ENCODE measurements around the gene ALK. TPM values are rescaled to one million over a fixed set of nuclear protein-coding genes. Genes with fewer than 3 reads are reported as not detected.

The ALK gene
- total RNA-seq, 2 donors from 2014 or later, result not detected

DNA sequence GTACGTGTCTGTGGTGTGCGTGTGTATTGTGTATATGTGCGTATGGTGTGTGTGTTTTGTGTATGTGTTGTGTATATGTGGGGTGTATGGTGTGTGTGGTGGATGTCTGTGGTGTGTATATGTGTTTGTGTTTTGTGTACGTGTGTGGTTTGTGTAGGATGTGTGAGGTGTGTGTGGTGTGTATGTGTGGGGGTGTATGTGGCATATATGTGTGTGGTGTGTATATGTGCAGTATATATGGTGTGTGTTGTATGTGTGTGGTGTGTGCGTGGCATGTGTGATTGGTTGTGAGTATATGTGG is 704.8 kb downstream of the ALK start:
- Mint-ChIP-seq H3K4me3 (no peak overlapping the region), H3K4me1 (ENCODE audit: low read depth in 2 of 2) (no peaks in the 10 kb centered on the region), H3K27ac (no peak overlapping the region), H3K36me3 (no peaks in the 10 kb centered on the region), H3K27me3 (no peaks in the 10 kb centered on the region), H3K9me3 (no peaks in the 10 kb centered on the region)
- ATAC-seq (no peak), DNase-seq (ENCODE audit: low spot score) (no peak)

DNA sequence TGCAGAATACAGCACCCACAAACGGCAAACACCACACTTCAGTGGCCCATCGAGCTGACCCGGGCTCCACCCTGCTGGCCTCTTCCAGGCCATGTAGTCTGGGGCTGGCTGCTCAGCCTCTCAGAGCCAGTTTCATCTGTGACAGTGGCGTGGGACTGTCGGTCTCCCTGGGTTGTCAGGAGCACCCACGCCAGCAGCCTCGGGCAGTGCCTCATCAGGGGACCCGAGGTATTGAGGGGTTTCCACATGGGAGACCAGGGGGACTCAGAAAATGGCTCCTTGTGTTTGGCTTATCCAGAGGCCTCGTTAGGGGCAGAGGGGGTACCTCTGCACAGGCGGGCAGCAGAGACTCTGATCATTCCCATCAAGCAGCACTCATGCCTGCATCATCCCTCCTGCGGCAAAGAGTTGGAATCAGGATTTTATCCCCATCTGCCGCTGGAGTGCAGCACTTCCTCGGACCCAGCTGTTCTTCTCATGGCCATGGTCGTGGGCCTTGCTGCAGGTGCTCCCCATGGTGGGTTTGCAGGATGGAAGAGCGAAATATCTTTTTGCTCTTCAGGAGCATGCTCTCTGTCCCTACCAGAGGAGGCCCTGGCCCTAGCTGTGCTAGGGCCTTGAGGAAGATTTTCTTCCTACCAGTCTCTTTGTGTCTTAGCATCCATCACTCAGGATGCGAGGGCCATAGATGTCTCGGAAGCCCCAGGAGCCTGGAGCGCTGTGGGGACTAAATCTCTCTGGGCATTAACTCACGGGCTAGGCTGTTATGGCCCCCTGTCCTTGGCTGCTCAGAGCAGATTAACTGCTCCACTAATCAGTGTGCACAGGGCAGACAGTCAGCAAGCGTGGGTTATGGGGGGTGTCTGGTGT is 705.4 kb downstream of the ALK start:
- no peak overlapping the region for H3K27ac Mint-ChIP-seq
- no peaks in the 10 kb centered on the region for H3K36me3 Mint-ChIP-seq
- no peaks in the 10 kb centered on the region for H3K27me3 Mint-ChIP-seq
- DNase-seq (ENCODE audit: low spot score) (no peak), ATAC-seq (peak in 1 of 2 donors; percentile 29)
- no peak overlapping the region for H3K4me3 Mint-ChIP-seq
- H3K9me3 Mint-ChIP-seq, result no peaks in the 10 kb centered on the region
- no peaks in the 10 kb centered on the region for H3K4me1 Mint-ChIP-seq (ENCODE audit: low read depth in 2 of 2)

DNA sequence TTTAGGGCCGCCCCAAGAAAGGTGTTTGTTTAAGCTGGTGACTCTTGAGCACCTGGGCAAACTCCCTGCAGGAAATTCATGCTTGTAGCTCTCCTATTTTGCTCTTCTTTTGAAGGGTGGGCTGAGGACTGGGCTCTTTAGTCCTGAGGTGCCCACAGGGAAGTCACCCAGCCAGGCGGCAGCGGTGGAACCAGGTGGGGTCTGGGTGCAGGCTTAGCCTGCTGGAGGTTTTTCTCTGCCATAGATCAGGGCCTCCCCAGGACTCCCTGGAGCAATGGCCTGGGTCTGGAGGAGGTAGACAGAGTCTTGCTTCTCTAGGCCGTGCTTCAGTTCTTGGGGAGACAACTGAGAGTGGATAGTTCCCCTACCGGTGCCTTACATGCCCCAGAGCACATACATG is 706.3 kb downstream of the ALK start:
- no peaks in the 10 kb centered on the region for H3K4me1 Mint-ChIP-seq (ENCODE audit: low read depth in 2 of 2)
- no peak for DNase-seq (ENCODE audit: low spot score)

DNA sequence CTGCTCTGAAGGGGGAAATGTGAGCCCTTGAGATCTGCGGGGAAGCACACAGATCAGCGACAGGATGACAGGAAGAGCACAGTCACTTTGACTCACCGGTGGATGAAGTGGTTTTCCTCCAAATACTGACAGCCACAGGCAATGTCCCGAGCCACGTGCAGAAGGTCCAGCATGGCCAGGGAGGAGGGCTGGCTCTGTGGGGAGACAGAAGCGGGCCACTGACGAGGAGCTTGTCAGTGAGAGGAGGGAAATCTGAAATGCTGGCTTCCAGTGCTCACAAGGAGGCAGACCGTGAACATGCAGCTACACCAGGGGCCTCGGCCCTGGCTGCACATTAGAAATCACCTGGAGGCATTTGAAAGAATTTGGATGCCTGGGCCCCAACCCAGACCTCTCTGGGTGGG is 707.5 kb downstream of the ALK start:
- H3K27ac Mint-ChIP-seq, result no peak overlapping the region
- H3K9me3 Mint-ChIP-seq, result no peaks in the 10 kb centered on the region
- H3K27me3 Mint-ChIP-seq, result no peaks in the 10 kb centered on the region
- H3K4me3 Mint-ChIP-seq, result no peak overlapping the region
- DNase-seq (ENCODE audit: low spot score), result no peak
- ATAC-seq, result no peak
- no peaks in the 10 kb centered on the region for H3K4me1 Mint-ChIP-seq (ENCODE audit: low read depth in 2 of 2)
- H3K36me3 Mint-ChIP-seq, result no peaks in the 10 kb centered on the region

More for the DNA sequence above, 706.3 kb downstream of the ALK start:
- no peak for ATAC-seq
- Mint-ChIP-seq H3K9me3 (no peaks in the 10 kb centered on the region), H3K27me3 (no peaks in the 10 kb centered on the region), H3K4me3 (no peak overlapping the region), H3K36me3 (no peaks in the 10 kb centered on the region), H3K27ac (no peak overlapping the region)

DNA sequence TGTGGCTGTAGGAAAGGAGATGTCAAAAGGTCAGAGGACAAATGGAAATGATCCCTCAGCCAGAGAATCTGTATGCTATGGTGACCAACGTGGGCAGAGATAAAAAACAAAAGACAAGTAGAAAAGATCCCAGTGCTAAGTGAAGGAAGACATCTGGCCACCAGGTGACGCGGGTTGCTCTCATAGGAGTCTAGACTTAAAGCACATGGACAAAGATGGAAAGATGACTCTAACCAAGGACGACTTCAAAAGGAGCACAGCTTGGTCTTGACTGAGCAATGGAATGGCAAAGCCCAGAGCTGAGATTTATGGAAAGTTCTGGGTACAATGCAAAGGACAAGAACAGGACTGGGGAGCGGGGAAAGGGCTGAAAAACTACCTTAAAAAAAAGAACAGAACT is 709.4 kb downstream of the ALK start:
- Mint-ChIP-seq H3K4me3 (no peak overlapping the region), H3K4me1 (ENCODE audit: low read depth in 2 of 2) (no peaks in the 10 kb centered on the region), H3K9me3 (no peaks in the 10 kb centered on the region), H3K36me3 (no peaks in the 10 kb centered on the region), H3K27ac (no peak overlapping the region), H3K27me3 (no peaks in the 10 kb centered on the region)
- ATAC-seq (no peak), DNase-seq (ENCODE audit: low spot score) (no peak)

DNA sequence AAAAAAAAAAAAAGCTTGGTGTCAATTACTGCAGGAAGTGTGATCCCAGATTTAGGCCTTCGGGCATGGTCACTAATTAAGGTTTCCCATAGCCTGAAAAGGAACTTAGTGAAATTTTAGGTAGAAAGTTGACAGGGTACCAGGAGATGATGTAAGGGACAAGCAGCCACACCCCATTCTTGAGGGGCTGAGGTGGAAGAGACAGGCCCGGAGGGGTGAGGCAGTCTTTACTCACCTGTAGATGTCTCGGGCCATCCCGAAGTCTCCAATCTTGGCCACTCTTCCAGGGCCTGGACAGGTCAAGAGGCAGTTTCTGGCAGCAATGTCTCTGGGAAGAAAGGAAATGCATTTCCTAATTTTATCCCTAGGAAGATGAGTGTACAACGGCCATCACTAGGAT is 711.8 kb downstream of the ALK start:
- Mint-ChIP-seq H3K4me3 (no peak overlapping the region), H3K27me3 (no peaks in the 10 kb centered on the region), H3K36me3 (no peaks in the 10 kb centered on the region), H3K9me3 (no peaks in the 10 kb centered on the region), H3K27ac (no peak overlapping the region), H3K4me1 (ENCODE audit: low read depth in 2 of 2) (no peaks in the 10 kb centered on the region)
- ATAC-seq (no peak), DNase-seq (ENCODE audit: low spot score) (no peak)

DNA sequence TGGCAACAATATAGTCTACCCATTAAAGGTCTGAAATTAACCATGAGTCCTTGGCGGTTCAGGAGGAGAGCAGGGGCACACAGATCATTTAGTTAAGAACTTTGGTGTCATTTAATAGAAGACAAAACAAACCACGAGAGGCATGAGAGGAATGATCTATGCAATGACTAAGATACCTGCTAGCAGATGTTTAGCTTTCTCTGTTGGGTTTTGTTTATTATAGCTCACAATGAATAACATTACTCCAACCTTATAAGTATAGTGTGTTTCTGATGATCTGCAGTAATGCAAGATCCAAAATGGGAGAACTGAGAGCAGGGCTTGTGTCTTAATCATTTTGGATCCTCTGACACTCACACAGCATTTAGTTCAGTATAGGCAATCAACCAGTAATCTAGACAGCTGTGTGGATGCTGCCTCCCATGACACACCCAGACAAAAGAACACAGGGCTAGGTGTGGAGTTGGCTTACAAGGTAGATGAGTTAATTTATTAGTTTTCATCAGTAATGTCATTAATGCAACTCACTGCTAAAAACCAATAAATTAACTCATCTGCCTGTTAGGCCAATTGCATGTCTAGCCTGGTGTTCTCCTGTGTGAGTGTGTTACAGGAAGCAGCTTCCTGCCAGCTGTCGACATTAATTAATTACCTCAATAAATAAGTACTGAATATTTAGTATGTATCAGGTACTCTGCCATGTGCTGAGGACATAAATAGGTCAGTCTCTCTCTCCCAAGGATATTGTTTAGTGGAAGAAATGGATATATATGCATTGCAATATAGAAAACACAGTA is 713.8 kb downstream of the ALK start:
- no peaks in the 10 kb centered on the region for H3K36me3 Mint-ChIP-seq
- no peak overlapping the region for H3K27ac Mint-ChIP-seq
- H3K4me1 Mint-ChIP-seq (ENCODE audit: low read depth in 2 of 2), result no peaks in the 10 kb centered on the region
- ATAC-seq (no peak), DNase-seq (ENCODE audit: low spot score) (no peak)
- H3K9me3 Mint-ChIP-seq, result no peaks in the 10 kb centered on the region
- no peak overlapping the region for H3K4me3 Mint-ChIP-seq
- H3K27me3 Mint-ChIP-seq, result no peaks in the 10 kb centered on the region

DNA sequence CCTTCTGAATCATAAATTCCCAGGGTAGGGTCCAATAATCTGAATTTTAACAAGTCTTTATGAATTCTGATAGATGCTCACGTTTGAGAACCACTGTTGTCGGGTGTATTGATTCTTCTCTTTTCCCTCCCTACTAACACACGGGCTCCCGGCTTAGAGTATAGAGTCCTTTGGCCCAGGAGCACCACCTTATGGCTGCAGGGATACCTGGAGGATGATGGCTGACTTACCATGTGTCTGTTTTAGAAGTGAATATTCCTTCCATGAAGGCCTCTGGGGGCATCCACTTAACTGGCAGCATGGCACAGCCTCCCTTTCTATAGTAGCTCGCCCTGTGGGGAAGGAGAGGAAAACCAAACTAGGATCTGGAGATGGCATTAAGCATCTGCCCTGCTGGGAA is 714.4 kb downstream of the ALK start:
- no peaks in the 10 kb centered on the region for H3K4me1 Mint-ChIP-seq (ENCODE audit: low read depth in 2 of 2)
- H3K27me3 Mint-ChIP-seq, result no peaks in the 10 kb centered on the region
- no peaks in the 10 kb centered on the region for H3K9me3 Mint-ChIP-seq
- ATAC-seq, result no peak
- H3K27ac Mint-ChIP-seq, result no peak overlapping the region
- no peak overlapping the region for H3K4me3 Mint-ChIP-seq
- DNase-seq (ENCODE audit: low spot score), result no peak
- no peaks in the 10 kb centered on the region for H3K36me3 Mint-ChIP-seq

DNA sequence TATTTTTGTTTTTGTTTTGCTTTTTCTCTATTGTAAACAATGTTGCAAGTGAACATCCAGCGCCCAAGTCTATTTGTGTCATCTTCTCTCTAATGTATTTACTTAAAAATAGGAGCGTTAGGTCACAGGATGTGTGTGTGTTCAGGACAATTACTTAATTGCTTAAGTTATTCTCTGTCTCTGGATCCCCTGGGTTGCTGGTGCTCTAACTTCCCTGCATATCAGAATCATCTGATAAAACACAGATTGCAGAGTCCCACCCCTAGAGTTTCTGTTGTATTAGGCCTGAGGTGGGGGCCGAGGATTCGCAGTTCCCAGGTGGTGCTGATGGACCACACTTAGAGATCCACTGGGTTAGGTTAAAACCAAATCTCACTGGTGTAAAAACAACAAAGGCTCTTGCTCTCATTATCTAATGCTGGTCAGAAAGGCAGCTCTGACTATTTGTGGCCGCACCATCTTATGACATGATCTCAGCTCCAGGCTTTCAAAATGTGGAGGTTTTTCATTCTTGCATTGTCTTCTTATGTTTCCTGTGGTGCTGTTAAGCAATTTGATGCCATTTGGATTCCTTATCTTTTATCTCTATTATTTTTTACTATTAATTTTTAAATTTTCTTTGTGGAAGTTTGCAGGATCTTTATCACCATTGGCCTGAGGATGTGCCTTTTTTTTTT is 718.4 kb downstream of the ALK start:
- no peak overlapping the region for H3K4me3 Mint-ChIP-seq
- H3K9me3 Mint-ChIP-seq, result no peaks in the 10 kb centered on the region
- ATAC-seq (no peak), DNase-seq (ENCODE audit: low spot score) (no peak)
- no peak overlapping the region for H3K27ac Mint-ChIP-seq
- no peaks in the 10 kb centered on the region for H3K36me3 Mint-ChIP-seq
- H3K4me1 Mint-ChIP-seq (ENCODE audit: low read depth in 2 of 2), result no peaks in the 10 kb centered on the region
- H3K27me3 Mint-ChIP-seq, result no peaks in the 10 kb centered on the region

DNA sequence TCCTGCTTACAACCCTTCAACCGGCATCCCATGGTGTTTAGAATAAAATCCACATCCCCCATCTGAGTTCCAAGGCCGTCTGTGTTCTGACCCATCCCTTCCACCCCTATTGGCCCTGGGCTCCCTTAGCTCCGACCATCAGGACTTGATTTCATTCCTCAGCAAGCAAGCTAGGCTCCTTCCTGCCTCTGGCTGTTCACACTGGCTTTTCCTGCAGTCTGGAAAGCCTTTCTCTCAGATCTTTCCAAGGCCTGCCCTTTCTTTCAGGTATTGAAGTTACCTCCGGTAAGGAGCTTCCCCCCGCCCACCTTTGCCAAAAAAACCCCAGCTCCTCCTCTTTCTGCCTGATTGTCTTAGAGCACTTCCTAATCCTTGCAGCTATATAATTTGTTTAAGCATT is 719.4 kb downstream of the ALK start:
- H3K4me3 Mint-ChIP-seq, result no peak overlapping the region
- no peaks in the 10 kb centered on the region for H3K4me1 Mint-ChIP-seq (ENCODE audit: low read depth in 2 of 2)
- no peak overlapping the region for H3K27ac Mint-ChIP-seq
- ATAC-seq (no peak), DNase-seq (ENCODE audit: low spot score) (no peak)
- H3K9me3 Mint-ChIP-seq, result no peaks in the 10 kb centered on the region
- no peaks in the 10 kb centered on the region for H3K27me3 Mint-ChIP-seq
- H3K36me3 Mint-ChIP-seq, result no peaks in the 10 kb centered on the region

DNA sequence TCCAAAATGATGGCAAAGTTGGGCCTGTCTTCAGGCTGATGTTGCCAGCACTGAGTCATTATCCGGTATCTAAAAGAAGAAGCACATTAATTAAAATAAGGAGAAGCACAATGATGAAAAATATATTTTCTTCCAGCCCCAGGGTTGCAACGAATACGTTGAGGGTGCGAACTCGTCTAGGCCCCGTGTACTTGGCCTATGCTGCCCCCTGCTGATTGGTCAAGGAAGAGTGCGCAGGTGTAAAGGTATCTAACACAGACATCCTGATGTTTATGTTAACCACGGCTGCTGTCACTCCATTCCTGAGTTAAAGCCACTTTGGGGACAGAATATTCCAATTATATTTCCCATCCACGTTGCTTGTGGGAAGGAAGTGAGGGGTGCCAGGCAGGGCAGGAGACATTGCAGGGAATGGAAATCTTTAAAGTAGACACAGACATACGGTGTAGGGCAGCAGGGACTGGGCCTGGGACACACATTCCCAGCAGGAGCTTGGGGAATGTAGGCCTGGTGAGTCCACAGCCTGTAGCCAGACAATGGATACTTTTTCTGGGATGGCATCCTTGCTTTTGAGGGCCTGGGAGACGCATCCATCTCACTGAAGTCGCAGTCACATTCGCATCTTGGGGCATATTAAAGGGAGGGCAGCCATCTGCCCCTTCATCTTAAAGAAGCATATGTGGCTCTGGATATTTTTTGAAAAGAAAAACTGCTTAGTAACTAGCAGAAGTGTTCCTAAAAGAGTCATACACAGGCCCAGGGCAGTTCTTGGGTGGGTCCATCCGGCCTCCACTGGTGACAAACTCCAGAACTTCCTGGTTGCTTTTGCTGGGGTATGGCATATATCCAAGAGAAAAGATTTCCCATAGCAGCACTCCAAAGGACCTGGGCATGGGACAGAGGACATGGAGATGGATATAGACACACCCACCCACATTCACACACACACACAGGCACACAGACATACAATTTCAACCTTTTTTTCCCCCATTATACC is 724.3 kb downstream of the ALK start:
- H3K36me3 Mint-ChIP-seq, result no peaks in the 10 kb centered on the region
- H3K27ac Mint-ChIP-seq, result no peak overlapping the region
- no peaks in the 10 kb centered on the region for H3K27me3 Mint-ChIP-seq
- H3K9me3 Mint-ChIP-seq, result no peaks in the 10 kb centered on the region
- no peak overlapping the region for H3K4me3 Mint-ChIP-seq
- peak; percentile 82 to 83 for ATAC-seq
- no peaks in the 10 kb centered on the region for H3K4me1 Mint-ChIP-seq (ENCODE audit: low read depth in 2 of 2)
- DNase-seq (ENCODE audit: low spot score), result peak; percentile 80

DNA sequence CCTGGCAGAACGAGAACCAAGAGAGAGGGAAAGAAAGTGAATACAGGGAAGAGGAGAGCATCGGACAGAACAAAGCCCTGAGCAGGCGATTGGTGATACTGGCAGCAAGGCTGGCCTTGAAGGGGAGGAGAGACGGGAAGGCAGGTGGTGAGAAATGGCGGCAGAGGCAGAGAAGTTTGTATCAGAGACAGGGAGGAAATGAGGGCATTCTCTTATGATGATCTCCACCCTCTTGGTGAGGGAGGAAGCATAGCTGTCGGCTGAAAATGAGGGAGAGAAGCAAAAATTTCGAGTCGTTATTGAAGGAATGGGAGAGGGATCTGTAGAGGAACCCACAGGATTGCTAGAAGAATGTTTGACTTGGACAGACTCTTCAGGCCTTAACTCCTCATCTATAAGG is 725.6 kb downstream of the ALK start:
- Mint-ChIP-seq H3K27me3 (no peaks in the 10 kb centered on the region), H3K9me3 (no peaks in the 10 kb centered on the region), H3K27ac (no peak overlapping the region), H3K4me3 (no peak overlapping the region), H3K4me1 (ENCODE audit: low read depth in 2 of 2) (no peaks in the 10 kb centered on the region), H3K36me3 (no peaks in the 10 kb centered on the region)
- ATAC-seq (no peak), DNase-seq (ENCODE audit: low spot score) (no peak)

DNA sequence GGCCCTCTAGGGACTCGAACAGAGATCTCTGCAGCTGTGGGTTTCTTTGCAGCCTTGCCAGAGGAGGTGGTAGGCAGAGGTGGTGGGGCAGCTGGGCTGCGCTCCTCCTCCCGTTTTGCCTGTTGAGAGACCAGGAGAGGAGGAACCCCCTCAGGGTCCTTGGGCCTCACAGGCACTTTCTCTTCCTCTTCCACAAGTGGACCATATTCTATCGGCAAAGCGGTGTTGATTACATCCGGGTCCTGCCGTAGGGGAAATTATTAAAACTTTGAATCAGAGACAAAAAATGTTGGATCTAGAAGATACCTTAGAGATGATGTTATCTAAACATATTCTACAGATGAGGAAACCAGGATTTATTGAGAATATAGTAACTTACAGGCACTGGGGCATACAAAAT is 727.7 kb downstream of the ALK start:
- no peak for ATAC-seq
- no peaks in the 10 kb centered on the region for H3K36me3 Mint-ChIP-seq
- H3K27ac Mint-ChIP-seq, result no peak overlapping the region
- H3K4me1 Mint-ChIP-seq (ENCODE audit: low read depth in 2 of 2), result peaks cover 0 to 9% of the 10 kb centered on the region in 2 donors
- H3K27me3 Mint-ChIP-seq, result no peaks in the 10 kb centered on the region
- H3K9me3 Mint-ChIP-seq, result no peaks in the 10 kb centered on the region
- H3K4me3 Mint-ChIP-seq, result no peak overlapping the region
- no peak for DNase-seq (ENCODE audit: low spot score)

Data from natural killer cell treated with Interleukin-12 subunit alpha and Interleukin-12 subunit beta and Interleukin-15 and Interleukin-18, amount 100 ng/mL, for 72 hours (primary cell).